Tibial artery (tissue), 4 donors: Measurements from ENCODE around the gene GPSM3.

Source experiments
- DNase-seq, 2 donors: peaks; one replicate each; pipeline ENCODE4 v3.0.0-alpha.2; 2019
- H3K27ac ChIP-seq, 2 donors: fragments of 200-600 bp; sonication (generic) in 1 of 2; 1 replicate in 1 of 2; 2 replicates in 1 of 2; pipeline ENCODE4 v1.5.1; 2018 to 2019; ENCODE audit warnings: mild to moderate bottlenecking in 1 of 2
- H3K27me3 ChIP-seq, 2 donors: fragments of 200-600 bp; sonication (generic) in 1 of 2; one replicate each; pipeline versions ENCODE4 v1.5.1 to v1.6.0; 2016 to 2019
- H3K36me3 ChIP-seq, 3 donors: fragments of 200-600 bp; sonication (generic) in 2 of 3; one replicate each; pipeline ENCODE4 v1.5.1; 2016 to 2019; ENCODE audit warnings: mild to moderate bottlenecking in 2 of 3
- H3K4me1 ChIP-seq, 4 donors: fragments of 200-600 bp; sonication (generic) in 2 of 4; 1 replicate in 3 of 4; 2 replicates in 1 of 4; pipeline ENCODE4 v1.5.1; 2016 to 2019
- H3K4me3 ChIP-seq, 2 donors: fragments of 200-600 bp; sonication (generic) in 1 of 2; 1 replicate in 1 of 2; 2 replicates in 1 of 2; pipeline ENCODE4 v1.5.1; 2018 to 2019; ENCODE audit warnings: mild to moderate bottlenecking in 2 of 2
- H3K9me3 ChIP-seq, 3 donors: fragments of 200-600 bp; sonication (generic) in 1 of 3; one replicate each; pipeline ENCODE4 v1.5.1; 2016 to 2019
- intact Hi-C: fragments of 100-400 bp; cut with DNase I; formaldehyde crosslinking; loops from one replicate; pipeline ENCODE4 v1.15.0; 2023; ENCODE audit warnings: low total_unique reads
- TF ChIP-seq, protein P1 (sequence below), 2 experiments: fragments of 200-600 bp in 1 of 2; fragments of 450-650 bp in 1 of 2; IDR thresholded peaks; one replicate each; pipeline ENCODE4 v1.5.1; 2017 to 2019; ENCODE audit warnings: antibody characterized with exemption in 2 of 2, mild to moderate bottlenecking in 1 of 2, moderate library complexity in 1 of 2

GPSM3 gene

DNA sequence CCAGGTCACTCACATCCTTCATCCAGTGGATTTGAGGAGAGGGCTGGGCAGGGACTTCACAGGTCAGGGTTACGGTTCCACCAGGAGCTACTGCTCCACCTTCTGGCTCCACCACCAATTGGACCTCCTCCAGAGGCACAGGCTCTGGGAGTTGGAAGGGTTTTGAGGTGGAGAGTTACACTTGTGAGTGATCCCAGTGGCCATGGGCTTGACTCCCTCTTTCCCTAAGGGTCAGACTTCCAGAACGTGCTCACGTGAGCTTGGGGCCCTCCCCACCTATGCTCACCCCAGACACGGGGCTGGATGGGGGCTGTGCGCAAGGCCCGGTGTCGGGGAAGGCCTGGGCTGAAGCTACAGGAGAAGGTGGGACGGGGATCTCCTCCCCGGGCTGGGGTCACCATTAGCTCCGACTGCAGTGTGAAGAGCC is 9.9 kb downstream of the GPSM3 start:
- H3K36me3 ChIP-seq = peaks cover 17 to 62% (median 45%) of the 10 kb centered on the region in 3 donors
- H3K4me3 ChIP-seq = no peak overlapping the region
- intact Hi-C loops = no loop called here
- no peaks in the 10 kb centered on the region for H3K27me3 ChIP-seq
- H3K9me3 ChIP-seq = no peaks in the 10 kb centered on the region
- TF ChIP-seq, protein P1, sequence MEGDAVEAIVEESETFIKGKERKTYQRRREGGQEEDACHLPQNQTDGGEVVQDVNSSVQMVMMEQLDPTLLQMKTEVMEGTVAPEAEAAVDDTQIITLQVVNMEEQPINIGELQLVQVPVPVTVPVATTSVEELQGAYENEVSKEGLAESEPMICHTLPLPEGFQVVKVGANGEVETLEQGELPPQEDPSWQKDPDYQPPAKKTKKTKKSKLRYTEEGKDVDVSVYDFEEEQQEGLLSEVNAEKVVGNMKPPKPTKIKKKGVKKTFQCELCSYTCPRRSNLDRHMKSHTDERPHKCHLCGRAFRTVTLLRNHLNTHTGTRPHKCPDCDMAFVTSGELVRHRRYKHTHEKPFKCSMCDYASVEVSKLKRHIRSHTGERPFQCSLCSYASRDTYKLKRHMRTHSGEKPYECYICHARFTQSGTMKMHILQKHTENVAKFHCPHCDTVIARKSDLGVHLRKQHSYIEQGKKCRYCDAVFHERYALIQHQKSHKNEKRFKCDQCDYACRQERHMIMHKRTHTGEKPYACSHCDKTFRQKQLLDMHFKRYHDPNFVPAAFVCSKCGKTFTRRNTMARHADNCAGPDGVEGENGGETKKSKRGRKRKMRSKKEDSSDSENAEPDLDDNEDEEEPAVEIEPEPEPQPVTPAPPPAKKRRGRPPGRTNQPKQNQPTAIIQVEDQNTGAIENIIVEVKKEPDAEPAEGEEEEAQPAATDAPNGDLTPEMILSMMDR (IDR thresholded peaks at IDR 0.05) = no peak
- peaks cover 0 to 47% (median 33%) of the 10 kb centered on the region in 4 donors for H3K4me1 ChIP-seq
- DNase-seq = no peak
- peak overlapping the region; percentile 50 to 92 for H3K27ac ChIP-seq

DNA sequence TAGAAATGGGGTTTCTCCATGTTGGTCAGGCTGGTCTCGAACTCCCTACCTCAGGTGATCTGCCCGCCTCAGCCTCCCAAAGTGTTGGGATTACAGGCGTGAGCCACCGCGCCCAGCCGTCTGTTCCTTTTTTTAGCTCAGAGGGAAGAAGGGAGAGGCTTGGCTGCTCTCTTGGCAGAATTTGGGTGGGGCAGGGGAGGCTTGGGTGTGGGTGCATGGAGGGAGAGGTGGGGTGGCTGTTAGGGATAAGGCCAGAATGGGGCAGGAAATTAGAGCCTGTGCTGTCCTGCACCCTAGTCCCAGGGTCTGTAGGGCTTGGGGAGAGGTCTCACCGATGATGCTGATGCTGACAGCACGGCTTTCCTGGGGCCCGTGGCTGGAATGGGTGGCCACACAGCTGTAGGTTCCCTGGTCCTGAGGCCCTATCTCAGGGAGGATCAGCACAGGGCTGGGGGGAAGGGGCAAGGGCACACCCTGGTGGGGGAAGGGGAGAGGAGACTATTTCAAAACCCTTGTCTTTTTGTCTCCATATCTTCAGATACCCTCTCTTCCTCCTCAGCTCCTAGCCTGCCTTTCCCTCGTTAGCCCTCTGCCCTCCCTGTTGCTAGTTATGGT is 10.4 kb downstream of the GPSM3 start:
- Histone ChIP-seq H3K27ac (peak overlapping the region; percentile 50 to 92), H3K4me1 (peaks cover 0 to 45% (median 31%) of the 10 kb centered on the region in 4 donors), H3K36me3 (peaks cover 12 to 57% (median 40%) of the 10 kb centered on the region in 3 donors), H3K9me3 (no peaks in the 10 kb centered on the region), H3K4me3 (no peak overlapping the region), H3K27me3 (no peaks in the 10 kb centered on the region)
- TF ChIP-seq, protein P1 (IDR thresholded peaks at IDR 0.05) = no peak
- no peak for DNase-seq
- intact Hi-C loops = no loop called here

- Histone ChIP-seq H3K36me3 (peaks cover 8 to 49% (median 33%) of the 10 kb centered on the region in 3 donors), H3K9me3 (no peaks in the 10 kb centered on the region), H3K27ac (peak overlapping the region in 1 of 2 donors; percentile 9), H3K27me3 (no peaks in the 10 kb centered on the region), H3K4me3 (no peak overlapping the region), H3K4me1 (peaks cover 0 to 45% (median 33%) of the 10 kb centered on the region in 4 donors)
- intact Hi-C loops = no loop called here
- no peak for DNase-seq
- TF ChIP-seq, protein P1 (IDR thresholded peaks at IDR 0.05) = no peak
These were observed 11.2 kb downstream of the GPSM3 start for GRCh38 chr6:32181148-32181702.

DNA sequence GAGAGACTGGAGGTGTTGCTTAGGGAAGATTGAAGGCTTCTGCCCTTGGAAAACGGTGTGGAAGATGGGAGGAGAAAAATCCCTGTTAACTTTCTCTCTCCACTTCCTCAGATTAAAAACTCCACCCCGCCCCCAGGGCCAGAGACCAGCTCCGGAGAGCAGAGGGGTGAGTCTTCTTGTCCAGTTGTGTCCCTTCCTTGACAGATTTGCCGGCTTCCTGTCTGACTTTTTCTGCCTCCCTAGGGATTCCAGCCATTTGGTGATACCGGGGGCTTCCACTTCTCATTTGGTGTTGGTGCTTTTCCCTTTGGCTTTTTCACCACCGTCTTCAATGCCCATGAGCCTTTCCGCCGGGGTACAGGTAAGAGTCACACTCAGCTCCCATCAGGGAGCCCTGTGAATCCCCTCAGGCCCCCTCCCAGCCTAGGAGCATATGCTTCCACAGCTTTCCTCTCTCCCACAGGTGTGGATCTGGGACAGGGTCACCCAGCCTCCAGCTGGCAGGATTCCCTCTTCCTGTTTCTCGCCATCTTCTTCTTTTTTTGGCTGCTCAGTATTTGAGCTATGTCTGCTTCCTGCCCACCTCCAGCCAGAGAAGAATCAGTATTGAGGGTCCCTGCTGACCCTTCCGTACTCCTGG is 12.6 kb downstream of the GPSM3 start:
- H3K36me3 ChIP-seq = peaks cover 8 to 46% (median 31%) of the 10 kb centered on the region in 3 donors
- no peak for DNase-seq
- TF ChIP-seq, protein P1 (IDR thresholded peaks at IDR 0.05) = no peak
- no peaks in the 10 kb centered on the region for H3K9me3 ChIP-seq
- H3K4me1 ChIP-seq = peaks cover 0 to 50% (median 34%) of the 10 kb centered on the region in 4 donors
- intact Hi-C loops = no loop called here
- H3K4me3 ChIP-seq = no peak overlapping the region
- H3K27ac ChIP-seq = peak overlapping the region; percentile 95 to 96
- H3K27me3 ChIP-seq = no peaks in the 10 kb centered on the region

DNA sequence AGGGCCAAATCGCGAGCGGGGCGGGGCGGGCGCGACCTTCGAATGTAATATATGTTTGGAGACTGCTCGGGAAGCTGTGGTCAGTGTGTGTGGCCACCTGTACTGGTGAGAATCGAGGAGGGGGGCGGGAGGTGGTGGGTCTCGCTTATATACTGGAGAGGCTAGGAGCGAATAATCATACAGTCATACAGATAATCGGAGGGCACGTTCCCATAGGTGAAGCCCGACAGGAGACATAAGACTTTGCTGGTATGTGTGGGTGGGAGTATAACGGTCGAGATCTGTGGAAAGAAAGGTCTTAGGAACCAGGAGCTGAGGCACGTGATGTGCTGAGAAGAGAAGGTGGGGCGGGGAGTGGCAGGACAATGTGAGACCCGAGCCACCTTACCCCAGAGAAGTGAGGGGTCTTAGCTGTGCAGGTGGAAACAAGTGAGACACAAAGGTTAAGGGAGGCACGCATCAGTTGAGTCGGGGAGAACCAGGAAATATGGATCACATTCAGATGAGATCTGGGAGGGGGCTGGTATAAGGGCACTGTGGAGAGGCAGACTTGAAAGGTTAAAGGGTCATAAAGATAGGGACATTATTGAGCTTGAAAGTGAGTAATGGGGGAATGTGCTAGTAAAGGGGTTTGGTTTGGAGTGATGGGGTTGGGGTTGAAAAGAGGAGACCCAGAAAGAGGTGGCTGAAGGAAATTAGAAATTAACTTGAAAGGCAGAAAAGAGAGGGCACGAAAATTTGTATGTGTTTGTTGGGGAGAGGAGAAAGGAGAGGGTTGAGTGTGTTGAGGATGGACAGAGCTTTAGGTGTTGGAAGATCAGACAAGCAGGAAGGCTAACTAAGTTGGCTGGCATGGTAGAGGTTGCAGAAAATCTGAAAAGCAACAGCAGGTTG is 13.6 kb downstream of the GPSM3 start:
- Histone ChIP-seq H3K4me1 (peaks cover 0 to 50% (median 38%) of the 10 kb centered on the region in 4 donors), H3K27ac (peak overlapping the region; percentile 95 to 96), H3K36me3 (peaks cover 8 to 43% (median 28%) of the 10 kb centered on the region in 3 donors), H3K4me3 (peak overlapping the region; percentile 80 to 95), H3K27me3 (no peaks in the 10 kb centered on the region), H3K9me3 (no peaks in the 10 kb centered on the region)
- no peak for DNase-seq
- intact Hi-C loops = no loop called here
- TF ChIP-seq, protein P1 (IDR thresholded peaks at IDR 0.05) = no peak
